Activated effector memory CD4-positive, alpha-beta T cell treated with anti-CD3 and anti-CD28 coated beads, Interleukin-2, amount 50 U/mL, for 16 hours (primary cell): ENCODE data around the gene EMILIN2.
A peak's percentile ranks its signal among the peaks of the same experiment; 100 is the strongest.

Experiments
- DNase-seq: peaks from one replicate; pipeline ENCODE4 v3.0.0-alpha.2; 2020

EMILIN2 gene

DNA sequence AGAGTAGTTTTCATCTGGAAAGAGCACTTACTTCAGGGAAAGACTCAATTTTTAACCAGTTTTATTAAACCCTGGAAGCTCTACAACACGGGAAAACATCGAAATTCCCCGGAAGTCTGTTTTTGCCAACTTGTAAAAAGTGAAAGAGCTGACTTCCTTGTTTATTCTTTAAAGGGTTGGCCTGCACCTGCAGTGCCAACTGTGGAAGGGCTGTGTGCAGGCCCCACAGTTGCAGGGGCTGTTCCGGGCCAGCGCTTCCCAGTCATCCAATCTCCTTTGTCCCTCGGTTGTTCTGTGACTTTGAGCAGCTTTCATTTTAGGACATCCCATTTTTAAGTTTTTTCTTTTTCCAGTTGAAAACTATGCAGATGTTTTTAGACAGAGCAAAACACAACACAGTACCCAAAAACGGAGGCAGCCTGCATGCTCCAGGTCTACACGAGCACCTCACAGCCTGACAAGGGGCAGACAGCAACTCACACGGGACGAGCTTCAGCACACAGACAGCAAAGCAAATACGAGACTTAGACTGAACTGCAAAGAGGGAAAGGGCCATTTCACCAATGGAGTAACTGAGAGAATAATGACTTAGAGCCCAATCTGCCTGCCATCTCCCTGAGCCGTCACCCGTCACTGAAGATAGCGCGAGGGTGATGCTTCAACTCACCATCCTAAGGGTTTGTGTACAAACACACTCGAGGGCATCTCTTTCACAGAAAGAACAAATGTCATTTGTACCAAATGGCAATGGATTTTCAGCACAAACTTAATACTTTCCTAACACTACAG is 70.6 kb downstream of the EMILIN2 start:
- DNase-seq = peak; percentile 36

DNA sequence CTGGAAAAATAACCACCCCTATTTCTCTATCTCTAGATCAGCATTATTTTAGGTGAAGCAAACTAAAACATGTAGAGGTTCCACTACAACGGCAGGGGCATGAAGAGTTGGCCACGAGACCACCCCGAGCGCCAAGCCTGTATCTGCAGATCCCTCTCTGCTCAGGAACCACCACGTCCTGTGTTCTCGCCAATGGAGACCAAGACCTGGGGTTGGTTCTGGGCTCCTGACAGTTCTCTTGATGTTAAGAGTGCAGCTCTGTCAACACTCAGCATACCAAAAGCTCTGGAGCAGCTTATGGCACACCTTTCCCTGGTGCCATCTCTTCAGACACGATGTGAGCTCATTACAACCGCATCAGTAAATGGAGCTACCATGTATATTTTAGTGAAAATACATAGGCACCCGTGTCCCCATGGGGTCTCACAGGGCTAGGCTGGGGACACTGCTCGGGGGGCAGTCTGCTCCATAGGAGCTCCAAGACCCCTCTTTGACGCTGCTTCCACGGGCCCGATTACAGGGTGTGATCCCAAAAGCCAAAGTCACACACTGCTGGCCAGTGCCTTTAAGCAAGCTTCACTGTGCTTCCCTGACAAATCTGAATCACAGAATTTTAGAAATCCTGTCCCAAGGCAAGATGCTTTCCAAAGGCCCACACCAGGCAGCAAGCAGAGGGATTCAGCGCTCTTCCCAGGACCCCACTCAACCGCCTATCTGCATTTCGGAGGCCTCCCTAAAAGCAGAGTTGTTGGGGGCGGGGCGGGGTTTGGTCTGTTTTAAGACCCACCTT is 72.2 kb downstream of the EMILIN2 start:
- no peak for DNase-seq

GRCh38 chr18:2919600-2919999 is 72.8 kb downstream of the EMILIN2 start:
- DNase-seq = no peak

- DNase-seq = no peak
Measured at GRCh38 chr18:2920027-2920426, 73.2 kb downstream of the EMILIN2 start.

- DNase-seq = no peak
Measured at GRCh38 chr18:2920546-2921343, 73.9 kb downstream of the EMILIN2 start.

DNA sequence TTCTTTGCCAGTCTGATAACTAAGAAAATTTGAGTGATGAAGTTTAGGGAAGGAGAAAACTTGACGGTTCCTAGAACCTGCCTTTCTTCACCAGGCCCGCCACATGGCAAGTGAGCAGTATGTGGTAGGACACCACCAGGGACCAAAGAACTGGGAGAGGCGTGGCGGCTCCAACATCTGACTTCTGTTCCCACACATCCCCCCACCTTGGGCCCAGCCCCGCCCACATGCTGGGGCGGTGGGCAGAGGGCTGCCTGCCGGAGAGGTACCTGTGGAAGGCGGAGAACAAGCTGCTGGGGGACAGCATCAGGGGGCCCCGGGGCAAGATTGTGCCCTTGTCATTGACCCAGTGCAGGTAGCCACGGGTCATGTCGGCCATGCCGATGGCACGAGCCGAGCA is 75.0 kb downstream of the EMILIN2 start:
- no peak for DNase-seq

GRCh38 chr18:2923464-2923863 is 76.7 kb downstream of the EMILIN2 start:
- no peak for DNase-seq

DNA sequence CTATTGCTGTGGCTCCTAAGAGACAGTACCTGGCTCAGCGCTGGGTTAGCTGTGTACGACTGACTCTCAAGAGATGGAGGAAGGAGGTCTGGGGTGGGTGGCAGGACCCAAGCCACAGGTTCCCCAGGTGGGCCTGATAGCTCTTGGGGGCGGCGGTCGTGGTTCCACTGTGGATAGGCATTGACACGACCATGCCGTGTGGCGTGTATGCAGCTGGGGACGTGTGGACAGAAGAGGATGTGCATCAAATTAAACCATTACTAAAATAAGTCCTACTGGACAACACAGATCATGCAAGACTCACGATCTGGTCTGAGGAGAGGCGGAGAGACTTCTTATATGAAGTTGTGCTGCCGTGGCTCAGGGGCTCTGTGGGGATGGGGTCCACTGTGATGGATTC is 78.1 kb downstream of the EMILIN2 start:
- no peak for DNase-seq

DNA sequence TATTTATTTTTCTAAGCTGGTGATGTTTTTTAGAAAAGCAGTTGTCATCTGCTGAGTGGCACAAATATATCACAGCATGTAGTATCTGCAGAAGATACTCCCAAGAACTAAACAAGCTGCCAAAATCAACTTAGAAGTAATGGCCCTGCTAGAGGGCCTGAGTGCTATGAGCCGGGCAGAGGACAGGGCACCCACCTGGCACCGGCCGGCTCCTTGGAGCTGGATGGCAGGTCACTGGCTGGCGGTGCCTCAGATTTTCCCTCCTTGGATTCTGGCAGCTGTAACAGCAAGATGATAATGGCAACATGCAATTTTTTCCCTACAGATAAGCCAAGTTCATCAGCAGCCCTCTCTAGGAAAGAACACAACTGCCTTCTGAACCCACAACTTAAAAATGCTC is 79.7 kb downstream of the EMILIN2 start:
- DNase-seq = no peak

GRCh38 chr18:2927745-2928144 is 80.9 kb downstream of the EMILIN2 start:
- no peak for DNase-seq

GRCh38 chr18:2932247-2933181 is 85.7 kb downstream of the EMILIN2 start:
- DNase-seq = no peak

- DNase-seq = no peak
Measured at GRCh38 chr18:2933995-2934394, 87.2 kb downstream of the EMILIN2 start.

DNA sequence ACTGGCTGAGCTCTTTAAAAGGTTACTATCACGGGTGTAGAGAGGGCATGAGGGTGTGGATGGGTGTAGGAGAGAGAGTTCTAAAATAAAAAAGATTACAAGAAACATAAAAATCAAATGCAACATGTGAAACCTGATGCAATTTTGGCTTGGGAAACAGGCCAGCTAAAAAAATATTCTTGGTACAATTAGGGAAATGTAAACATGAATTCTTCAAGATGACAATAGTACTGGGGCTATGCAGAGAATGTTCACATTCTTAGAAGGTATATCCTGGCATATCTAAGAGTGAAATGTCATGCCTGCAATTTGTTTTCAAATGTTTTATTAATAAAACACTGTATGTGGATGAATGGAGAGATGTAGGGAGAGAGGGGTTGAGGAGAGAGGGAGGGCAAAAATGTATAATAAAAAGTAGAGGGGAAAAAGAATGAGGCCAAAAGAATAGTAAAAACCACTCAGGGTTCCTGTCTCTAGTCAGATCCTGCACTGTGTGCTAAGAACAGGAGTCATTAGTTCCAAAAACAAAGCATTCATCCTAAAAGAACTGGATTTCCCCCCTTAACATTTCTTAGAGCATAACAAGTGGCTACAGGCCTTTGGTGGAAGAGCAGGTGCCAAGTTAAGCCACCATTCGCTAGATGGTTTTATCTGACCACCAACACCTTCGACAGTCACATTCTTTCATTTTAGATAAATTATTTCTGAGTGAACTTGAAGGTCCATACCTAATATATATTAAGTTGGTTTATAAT is 88.8 kb downstream of the EMILIN2 start:
- no peak for DNase-seq

GRCh38 chr18:2939317-2939716 is 92.5 kb downstream of the EMILIN2 start:
- DNase-seq = no peak

- DNase-seq = no peak
Measured at GRCh38 chr18:2948038-2948437, 101.2 kb downstream of the EMILIN2 start.

DNA sequence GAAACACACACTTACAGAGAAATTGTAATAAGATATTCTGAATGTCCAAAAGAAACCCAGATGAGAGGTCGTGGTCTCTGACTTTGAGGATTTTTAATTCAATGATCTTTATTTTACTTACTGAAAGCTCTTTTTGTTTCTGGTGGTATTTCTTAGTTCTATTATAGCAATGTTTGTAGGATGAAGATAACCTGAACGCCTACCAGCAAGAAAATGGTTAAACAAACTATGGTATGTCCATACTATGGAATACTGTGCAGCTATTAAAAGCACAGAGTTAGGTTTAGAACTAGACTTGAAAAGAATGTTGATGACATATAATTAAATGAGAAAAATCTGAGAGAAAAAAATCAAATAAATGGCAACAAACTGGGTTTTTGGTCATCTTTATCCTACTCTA is 105.8 kb downstream of the EMILIN2 start:
- DNase-seq = no peak

GRCh38 chr18:2953935-2954653 is 107.3 kb downstream of the EMILIN2 start:
- no peak for DNase-seq

- no peak for DNase-seq
Measured at GRCh38 chr18:2954869-2955645, 108.3 kb downstream of the EMILIN2 start.

GRCh38 chr18:2956056-2956455 is 109.2 kb downstream of the EMILIN2 start:
- no peak for DNase-seq

- DNase-seq = peak; percentile 75
Measured at GRCh38 chr18:2958819-2959298, 112.1 kb downstream of the EMILIN2 start.
